Spleen (tissue), 11 donors: ENCODE results near the gene CACNB1. TPM values are rescaled to one million over a fixed set of nuclear protein-coding genes. Genes with fewer than 3 reads are reported as not detected.

Source experiments
- DNase-seq: peaks from one replicate; pipeline ENCODE4 v3.0.0-alpha.2; 2020
- H3K27ac ChIP-seq, 8 donors: fragments of 200-600 bp; sonication (generic) in 7 of 8; 1 replicate in 4 of 8; 2 replicates in 4 of 8; pipeline versions ENCODE4 v1.5.0 to v1.8.0; 2016 to 2021; ENCODE audit warnings: inconsistent platforms in 4 of 8, mild to moderate bottlenecking in 4 of 8, moderate library complexity in 1 of 8
- H3K27me3 ChIP-seq, 7 donors: fragments of 200-600 bp; sonication (generic) in 6 of 7; replicated peaks in 1 of 7; 1 replicate in 4 of 7; 2 replicates in 3 of 7; pipeline versions ENCODE4 v1.5.0 to v1.8.0; 2016 to 2021; ENCODE audit warnings: inconsistent platforms in 3 of 7, mild to moderate bottlenecking in 1 of 7
- H3K36me3 ChIP-seq, 6 donors: fragments of 200-600 bp; sonication (generic) in 5 of 6; 1 replicate in 4 of 6; 2 replicates in 2 of 6; pipeline versions ENCODE4 v1.5.0 to v1.8.0; 2016 to 2021; ENCODE audit warnings: inconsistent platforms in 2 of 6
- H3K4me1 ChIP-seq, 6 donors: fragments of 200-600 bp; sonication (generic) in 5 of 6; 1 replicate in 3 of 6; 2 replicates in 3 of 6; pipeline versions ENCODE4 v1.5.0 to v1.8.0; 2016 to 2021; ENCODE audit warnings: inconsistent platforms in 3 of 6
- H3K4me3 ChIP-seq, 8 donors: fragments of 200-600 bp; sonication (generic) in 7 of 8; 1 replicate in 4 of 8; 2 replicates in 4 of 8; pipeline versions ENCODE4 v1.5.0 to v1.8.0; 2016 to 2021; ENCODE audit warnings: inconsistent platforms in 4 of 8, mild to moderate bottlenecking in 4 of 8, moderate library complexity in 2 of 8
- H3K9me3 ChIP-seq, 8 donors: fragments of 200-600 bp; sonication (generic) in 7 of 8; 1 replicate in 4 of 8; 2 replicates in 4 of 8; pipeline versions ENCODE4 v1.5.0 to v1.8.0; 2016 to 2021; ENCODE audit warnings: inconsistent platforms in 4 of 8
- CTCF ChIP-seq, 11 experiments: fragments of 200-600 bp in 7 of 11; fragments of 450-650 bp in 4 of 11; sonication (generic) in 4 of 11; IDR thresholded peaks in 8 of 11; conservative IDR thresholded peaks in 3 of 11; 1 replicate in 7 of 11; 2 replicates in 4 of 11; pipeline versions ENCODE4 v1.4.0 to v1.8.0; 2016 to 2021; ENCODE audit warnings: antibody characterized with exemption in 11 of 11, inconsistent platforms in 4 of 11, mild to moderate bottlenecking in 1 of 11
- POLR2A ChIP-seq, 3 donors: fragments of 450-650 bp; IDR thresholded peaks; one replicate each; pipeline ENCODE4 v1.5.1; 2017; ENCODE audit warnings: antibody characterized with exemption in 3 of 3, mild to moderate bottlenecking in 1 of 3
- POLR2AphosphoS5 ChIP-seq, 3 donors: sonication (generic); formaldehyde crosslinking; IDR thresholded peaks; one replicate each; pipeline ENCODE4 v1.5.1; 2017; ENCODE audit warnings: antibody characterized with exemption in 3 of 3
- WGBS, 5 donors: extraction: QIAGEN DNeasy Blood & Tissue Kit in 3 of 5; methylation state at CpG; one replicate each; pipeline versions ENCODE4 v1.1.5 to v1.1.7; 2013 to 2018; 5-methylcytosine and 5-hydroxymethylcytosine counted together
- intact Hi-C: fragments of 100-400 bp; cut with DNase I; formaldehyde crosslinking; loops from one replicate; pipeline ENCODE4 v1.15.0; 2023; ENCODE audit warnings: low total_unique reads
- polyA plus RNA-seq, 3 donors: library from polyadenylated mRNA; stranded (reverse); fragments of 200-250 nt; gene quantifications; one replicate each; pipeline ENCODE4 v1.2.1, GENCODE V29; 2013
- total RNA-seq, 7 donors: library from RNA; depleted of rRNA in 3 of 7; stranded (reverse); fragments of >200 nt in 3 of 7; fragmentation: NEBNext Ultra II Directional in 4 of 7; extraction: Animal tissue kit (Norgen Biotek cat#: 25700) in 4 of 7; gene quantifications; one replicate each; pipeline versions ENCODE4 v1.1.0 to v1.2.1, GENCODE V29; 2016 to 2021
- donor health status: healthy with polysubstance abuse.
- donor health status: DM: no; HTN: no; CAD: no; lungs with moderate emphysema.
- donor health status: DM: no; HTN: no; CAD: no.
- donor health status: Bipolar disorder and iron deficiency.
- donor health status: healthy.
- donor health status: DM: no; HTN: no; CAD: no.
- donor health status: DM: yes; HTN: yes; CAD: no.

Gene CACNB1
- total and polyA plus RNA-seq, 10 donors: 2.0 to 11.9 (median 6.7) TPM

DNA sequence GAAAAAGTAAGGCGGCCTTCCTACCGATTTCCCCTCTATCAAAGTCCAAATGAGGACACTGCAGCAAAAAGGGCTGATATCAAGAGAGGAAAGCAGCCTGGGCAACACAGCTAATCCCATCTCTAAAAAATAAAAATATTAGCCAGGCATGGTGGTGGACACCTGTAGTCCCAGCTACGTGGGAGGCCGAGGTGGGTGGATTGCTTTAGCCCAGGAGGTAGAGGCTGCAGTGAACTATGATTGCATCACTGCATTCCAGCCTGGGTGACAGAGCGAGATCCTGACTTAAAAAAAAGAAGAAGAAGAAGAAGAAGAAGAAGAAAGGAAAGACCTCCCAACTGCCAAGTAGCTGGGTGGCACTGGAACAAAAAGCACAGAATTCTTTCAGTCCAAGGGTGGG is 14.4 kb downstream of the CACNB1 start:
- H3K9me3 ChIP-seq: no peaks in the 10 kb centered on the region
- intact Hi-C loops: no loop called here
- no peaks in the 10 kb centered on the region for H3K27me3 ChIP-seq
- DNase-seq: no peak
- H3K27ac ChIP-seq: no peak overlapping the region
- no peaks in the 10 kb centered on the region for H3K4me1 ChIP-seq
- H3K4me3 ChIP-seq: no peak overlapping the region
- 85 to 95% (median 88%) methylated on average over 5 of the region's 5 CpGs for WGBS, 5 donors
- no peak for TF ChIP-seq POLR2A (IDR thresholded peaks at IDR 0.05)
- TF ChIP-seq CTCF (IDR thresholded peaks at IDR 0.05 in 8 of 11, conservative IDR thresholded peaks at IDR 0.05 in 3 of 11): no peak
- TF ChIP-seq POLR2AphosphoS5 (IDR thresholded peaks at IDR 0.05): no peak
- H3K36me3 ChIP-seq: peaks cover 0 to 90% (median 20%) of the 10 kb centered on the region in 6 donors

- no peak for DNase-seq
- H3K4me1 ChIP-seq: no peaks in the 10 kb centered on the region
- no peak overlapping the region for H3K4me3 ChIP-seq
- no peak overlapping the region for H3K27ac ChIP-seq
- TF ChIP-seq CTCF (IDR thresholded peaks at IDR 0.05 in 8 of 11, conservative IDR thresholded peaks at IDR 0.05 in 3 of 11) (no peak), POLR2A (IDR thresholded peaks at IDR 0.05) (no peak), POLR2AphosphoS5 (IDR thresholded peaks at IDR 0.05) (no peak)
- H3K9me3 ChIP-seq: no peaks in the 10 kb centered on the region
- 86 to 96% (median 92%) methylated on average over 5 of the region's 5 CpGs for WGBS, 5 donors
- intact Hi-C loops: no loop called here
- no peaks in the 10 kb centered on the region for H3K27me3 ChIP-seq
- H3K36me3 ChIP-seq: peaks cover 0 to 90% (median 14%) of the 10 kb centered on the region in 6 donors
Measured at GRCh38 chr17:39181303-39181702, 16.2 kb downstream of the CACNB1 start.

GRCh38 chr17:39178536-39178935 is 18.9 kb downstream of the CACNB1 start:
- H3K27me3 ChIP-seq: peaks cover 0 to 12% (median 0%) of the 10 kb centered on the region in 7 donors
- H3K9me3 ChIP-seq: no peaks in the 10 kb centered on the region
- intact Hi-C loops: no loop called here
- peaks cover 0 to 74% (median 9%) of the 10 kb centered on the region in 6 donors for H3K36me3 ChIP-seq
- no peak overlapping the region for H3K4me3 ChIP-seq
- no peak overlapping the region for H3K27ac ChIP-seq
- no peak for TF ChIP-seq POLR2AphosphoS5 (IDR thresholded peaks at IDR 0.05)
- WGBS, 5 donors: 84 to 92% (median 87%) methylated on average over 4 of the region's 4 CpGs
- no peak for DNase-seq
- H3K4me1 ChIP-seq: peaks cover 0 to 15% (median 9%) of the 10 kb centered on the region in 6 donors

GRCh38 chr17:39177256-39177655 is 20.2 kb downstream of the CACNB1 start:
- Histone ChIP-seq H3K36me3 (peaks cover 0 to 63% (median 5%) of the 10 kb centered on the region in 6 donors), H3K9me3 (no peaks in the 10 kb centered on the region), H3K27ac (no peak overlapping the region), H3K27me3 (peaks cover 0 to 21% (median 0%) of the 10 kb centered on the region in 7 donors), H3K4me1 (peaks cover 0 to 15% (median 9%) of the 10 kb centered on the region in 6 donors), H3K4me3 (no peak overlapping the region)
- TF ChIP-seq POLR2AphosphoS5 (IDR thresholded peaks at IDR 0.05) (no peak), POLR2A (IDR thresholded peaks at IDR 0.05) (no peak), CTCF (IDR thresholded peaks at IDR 0.05 in 8 of 11, conservative IDR thresholded peaks at IDR 0.05 in 3 of 11) (no peak)
- intact Hi-C loops: no loop called here
- WGBS, 5 donors: 88 to 94% (median 92%) methylated on average over 11 to 12 of the region's 12 CpGs
- no peak for DNase-seq

- H3K9me3 ChIP-seq: no peaks in the 10 kb centered on the region
- TF ChIP-seq CTCF (IDR thresholded peaks at IDR 0.05 in 8 of 11, conservative IDR thresholded peaks at IDR 0.05 in 3 of 11): no peak
- no peak for TF ChIP-seq POLR2A (IDR thresholded peaks at IDR 0.05)
- TF ChIP-seq POLR2AphosphoS5 (IDR thresholded peaks at IDR 0.05): no peak
- peaks cover 0 to 21% (median 0%) of the 10 kb centered on the region in 7 donors for H3K27me3 ChIP-seq
- H3K36me3 ChIP-seq: peaks cover 0 to 47% (median 5%) of the 10 kb centered on the region in 6 donors
- no peak overlapping the region for H3K4me3 ChIP-seq
- H3K27ac ChIP-seq: no peak overlapping the region
- DNase-seq: no peak
- intact Hi-C loops: no loop called here
- WGBS, 5 donors: 61 to 85% (median 66%) methylated on average over 10 of the region's 10 CpGs
- H3K4me1 ChIP-seq: peaks cover 0 to 15% (median 9%) of the 10 kb centered on the region in 6 donors
Measured at GRCh38 chr17:39175695-39176093, 21.8 kb downstream of the CACNB1 start.
